ENCODE measurements around the gene NOVA2. TPM values are rescaled to one million over a fixed set of nuclear protein-coding genes. Genes with fewer than 3 reads are reported as not detected.

Gene NOVA2
- total and polyA plus RNA-seq, 2 of the 8 experiments (the other 6 are each of a cell fraction or from before 2014, with no cell fraction given), result 3.2 to 24.6 TPM

- TF ChIP-seq RBBP5 (IDR thresholded peaks at IDR 0.05; ENCODE audit: borderline replicate concordance, low read depth, low read length), result no peak
- no peak for TF ChIP-seq TAF7 (optimal IDR thresholded peaks at IDR 0.05; ENCODE audit: borderline replicate concordance, low read depth, low read length)
- TF ChIP-seq CHD2 (IDR thresholded peaks at IDR 0.05; ENCODE audit: low read length), result no peak
- no peak for TF ChIP-seq MAFK (IDR thresholded peaks at IDR 0.05; ENCODE audit: low read depth, low read length)
- TF ChIP-seq YY1 (IDR thresholded peaks at IDR 0.05; ENCODE audit: low read depth, low read length), result no peak
- no peak for TF ChIP-seq TAF1 (IDR thresholded peaks at IDR 0.05; ENCODE audit: low read depth, low read length)
- no peak for TF ChIP-seq HDAC6 (IDR thresholded peaks at IDR 0.05; ENCODE audit: low read depth, low read length)
These were observed 48.7 kb downstream of the NOVA2 start (continued) for GRCh38 chr19:45924891-45925447.
